ENCODE results near the gene HTR3E.

The HTR3E gene

DNA sequence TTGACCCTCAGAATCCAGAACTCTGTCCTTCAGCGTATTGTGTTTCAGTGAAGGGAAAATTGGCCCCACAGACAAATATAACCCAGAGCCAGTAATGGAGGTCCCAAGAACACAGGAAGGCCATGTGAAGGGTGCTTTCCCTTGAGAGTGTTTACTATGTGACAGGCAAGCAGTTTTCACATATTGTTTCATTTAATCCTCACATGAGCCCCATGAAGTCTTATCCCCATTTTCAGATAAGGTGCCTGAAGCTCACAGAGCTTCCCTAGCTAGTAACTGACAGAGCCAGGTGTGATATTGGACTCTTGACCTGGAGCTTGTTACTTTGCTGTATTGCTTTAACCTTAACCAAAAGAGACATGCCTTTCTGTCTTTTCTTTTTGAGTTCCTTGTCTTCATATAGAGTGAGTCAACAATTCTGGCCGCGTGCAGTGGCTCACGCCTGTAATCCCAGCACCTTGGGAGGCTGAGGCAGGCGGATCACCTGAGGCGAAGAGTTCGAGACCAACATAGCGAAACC lies 48.9 kb downstream of the HTR3E start:
- CTCF ChIA-PET, result interaction anchor here (0.7 to 1.2 kb wide), 6 partner anchors 9 to 143 kb away, joined by 3 to 7 read pairs (median 3); partner anchors contain the start of gene DVL3
- POLR2A ChIA-PET, result interaction anchor here (1.5 to 2.2 kb wide), 2 partner anchors 8 to 10 kb away, joined by 3 to 6 read pairs; partner anchors contain the start of gene EIF2B5
- no peak overlapping the region for H3K4me3 ChIP-seq (ENCODE audit: low read depth, low read length)
- peaks cover 6 to 56% of the 10 kb centered on the region in 2 experiments; a peak in 2 of 3 replicates for H3K36me3 ChIP-seq (ENCODE audit: control insufficient read depth in 2 of 2, insufficient read depth in 1 of 2, low read length in 2 of 2)
- H3K4me1 ChIP-seq (ENCODE audit: control insufficient read depth, insufficient read depth, low read length), result no peaks in the 10 kb centered on the region
- H3K9me3 ChIP-seq (ENCODE audit: control insufficient read depth, insufficient read depth, low read depth, low read length), result no peaks in the 10 kb centered on the region
- TF ChIP-seq ZNF664 (tag by site-specific recombination; IDR thresholded peaks at IDR 0.05) (no peak), ZNF23 (tag by site-specific recombination; IDR thresholded peaks at IDR 0.05; ENCODE audit: borderline replicate concordance) (no peak), ZXDB (tag by site-specific recombination; IDR thresholded peaks at IDR 0.05) (no peak), ZNF558 (tag by site-specific recombination; IDR thresholded peaks at IDR 0.05) (no peak), ZFP41 (tag by site-specific recombination; IDR thresholded peaks at IDR 0.05; ENCODE audit: borderline replicate concordance) (no peak), MYNN (tag by site-specific recombination; IDR thresholded peaks at IDR 0.05; ENCODE audit: borderline replicate concordance) (no peak), SETDB1 (IDR thresholded peaks at IDR 0.05; ENCODE audit: insufficient read length, low read length) (no peak), ZNF518A (tag by site-specific recombination; conservative IDR thresholded peaks at IDR 0.05; ENCODE audit: low read depth) (no peak), HOXC10 (CRISPR knock-in tag; IDR thresholded peaks at IDR 0.05) (no peak)
- TF ChIP-seq, protein P1, sequence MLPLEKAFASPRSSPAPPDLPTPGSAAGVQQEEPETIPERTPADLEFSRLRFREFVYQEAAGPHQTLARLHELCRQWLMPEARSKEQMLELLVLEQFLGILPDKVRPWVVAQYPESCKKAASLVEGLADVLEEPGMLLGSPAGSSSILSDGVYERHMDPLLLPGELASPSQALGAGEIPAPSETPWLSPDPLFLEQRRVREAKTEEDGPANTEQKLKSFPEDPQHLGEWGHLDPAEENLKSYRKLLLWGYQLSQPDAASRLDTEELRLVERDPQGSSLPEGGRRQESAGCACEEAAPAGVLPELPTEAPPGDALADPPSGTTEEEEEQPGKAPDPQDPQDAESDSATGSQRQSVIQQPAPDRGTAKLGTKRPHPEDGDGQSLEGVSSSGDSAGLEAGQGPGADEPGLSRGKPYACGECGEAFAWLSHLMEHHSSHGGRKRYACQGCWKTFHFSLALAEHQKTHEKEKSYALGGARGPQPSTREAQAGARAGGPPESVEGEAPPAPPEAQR (tag by site-specific recombination; IDR thresholded peaks at IDR 0.05), result no peak
- no peak overlapping the region for H3K27ac ChIP-seq (ENCODE audit: extremely low read depth, low read depth, low read length)

DNA sequence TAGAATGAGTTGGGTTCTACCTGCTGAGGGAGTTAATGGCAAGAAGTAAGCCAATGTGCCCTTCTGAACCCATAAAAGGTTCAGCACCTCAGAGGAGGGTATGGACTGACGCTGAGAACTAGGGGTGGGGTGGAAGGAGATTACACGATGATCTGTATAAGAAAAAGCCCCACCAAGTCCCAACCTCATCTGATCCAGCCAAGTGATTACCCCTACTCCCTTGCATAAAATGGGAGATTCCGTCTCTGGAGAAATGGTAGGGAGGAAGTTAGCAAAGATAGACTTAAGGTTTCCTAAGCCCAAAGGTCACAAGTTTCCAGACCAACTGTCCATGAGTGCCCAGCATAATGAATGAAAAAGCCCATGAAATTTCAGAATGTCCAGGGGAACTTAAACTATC lies 51.2 kb downstream of the HTR3E start:
- TF ChIP-seq, protein P2, sequence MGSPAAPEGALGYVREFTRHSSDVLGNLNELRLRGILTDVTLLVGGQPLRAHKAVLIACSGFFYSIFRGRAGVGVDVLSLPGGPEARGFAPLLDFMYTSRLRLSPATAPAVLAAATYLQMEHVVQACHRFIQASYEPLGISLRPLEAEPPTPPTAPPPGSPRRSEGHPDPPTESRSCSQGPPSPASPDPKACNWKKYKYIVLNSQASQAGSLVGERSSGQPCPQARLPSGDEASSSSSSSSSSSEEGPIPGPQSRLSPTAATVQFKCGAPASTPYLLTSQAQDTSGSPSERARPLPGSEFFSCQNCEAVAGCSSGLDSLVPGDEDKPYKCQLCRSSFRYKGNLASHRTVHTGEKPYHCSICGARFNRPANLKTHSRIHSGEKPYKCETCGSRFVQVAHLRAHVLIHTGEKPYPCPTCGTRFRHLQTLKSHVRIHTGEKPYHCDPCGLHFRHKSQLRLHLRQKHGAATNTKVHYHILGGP (tag by site-specific recombination; IDR thresholded peaks at IDR 0.05), result no peak
- TF ChIP-seq, protein P3, sequence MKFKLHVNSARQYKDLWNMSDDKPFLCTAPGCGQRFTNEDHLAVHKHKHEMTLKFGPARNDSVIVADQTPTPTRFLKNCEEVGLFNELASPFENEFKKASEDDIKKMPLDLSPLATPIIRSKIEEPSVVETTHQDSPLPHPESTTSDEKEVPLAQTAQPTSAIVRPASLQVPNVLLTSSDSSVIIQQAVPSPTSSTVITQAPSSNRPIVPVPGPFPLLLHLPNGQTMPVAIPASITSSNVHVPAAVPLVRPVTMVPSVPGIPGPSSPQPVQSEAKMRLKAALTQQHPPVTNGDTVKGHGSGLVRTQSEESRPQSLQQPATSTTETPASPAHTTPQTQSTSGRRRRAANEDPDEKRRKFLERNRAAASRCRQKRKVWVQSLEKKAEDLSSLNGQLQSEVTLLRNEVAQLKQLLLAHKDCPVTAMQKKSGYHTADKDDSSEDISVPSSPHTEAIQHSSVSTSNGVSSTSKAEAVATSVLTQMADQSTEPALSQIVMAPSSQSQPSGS (tag by site-specific recombination; IDR thresholded peaks at IDR 0.05; ENCODE audit: low read depth), result no peak
- peak; percentile 63 for TF ChIP-seq PRDM10 (tag by site-specific recombination; IDR thresholded peaks at IDR 0.05)
- TF ChIP-seq ZSCAN16 (tag by site-specific recombination; IDR thresholded peaks at IDR 0.05), result no peak
- TF ChIP-seq ZNF350 (tag by site-specific recombination; IDR thresholded peaks at IDR 0.05), result no peak
- CTCF ChIA-PET, result no interaction called here
- H3K36me3 ChIP-seq (ENCODE audit: control insufficient read depth in 2 of 2, insufficient read depth in 1 of 2, low read length in 2 of 2), result peaks cover 6 to 39% of the 10 kb centered on the region in 2 experiments; a peak in 2 of 3 replicates
- H3K4me1 ChIP-seq (ENCODE audit: control insufficient read depth, insufficient read depth, low read length), result no peaks in the 10 kb centered on the region
- no peak overlapping the region for H3K4me3 ChIP-seq (ENCODE audit: low read depth, low read length)
- no peaks in the 10 kb centered on the region for H3K9me3 ChIP-seq (ENCODE audit: control insufficient read depth, insufficient read depth, low read depth, low read length)
- POLR2A ChIA-PET, result no interaction called here
- H3K27ac ChIP-seq (ENCODE audit: extremely low read depth, low read depth, low read length), result no peak overlapping the region

Measured in HEK293 (cell line).